Lower leg skin (tissue), 3 donors: Measurements from ENCODE around the gene OR6C3.

Experiments
- CTCF ChIP-seq, 3 donors: fragments of 450-650 bp; IDR thresholded peaks; one replicate each; pipeline ENCODE4 v1.5.1; 2016; ENCODE audit warnings: antibody characterized with exemption in 3 of 3, mild to moderate bottlenecking in 3 of 3, moderate library complexity in 2 of 3
- POLR2A ChIP-seq, 2 donors: fragments of 450-650 bp; IDR thresholded peaks; one replicate each; pipeline ENCODE4 v1.6.1; 2016 to 2017; ENCODE audit warnings: antibody characterized with exemption in 2 of 2, mild to moderate bottlenecking in 1 of 2, moderate library complexity in 1 of 2

DNA sequence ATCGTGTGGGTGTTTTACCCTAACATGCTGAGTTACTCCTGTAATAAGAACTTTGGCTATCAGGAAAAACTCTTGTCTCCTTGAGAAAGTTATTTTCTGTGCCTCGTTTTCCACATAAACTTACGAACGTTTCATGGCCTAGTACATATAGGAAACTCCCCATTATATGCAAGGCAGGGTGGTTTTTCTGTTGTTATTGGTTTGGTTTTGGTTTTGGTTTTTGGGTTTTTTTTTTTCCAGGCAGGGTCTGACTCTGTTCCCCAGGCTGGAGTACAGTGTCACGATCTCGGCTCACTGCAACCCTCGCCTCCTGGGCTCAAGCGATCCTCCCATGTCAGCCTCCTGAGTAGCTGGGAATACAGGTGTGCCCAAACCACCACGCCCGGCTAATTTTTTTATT, 5.5 kb downstream of the OR6C3 start:
- TF ChIP-seq POLR2A (IDR thresholded peaks at IDR 0.05), result no peak
- TF ChIP-seq CTCF (IDR thresholded peaks at IDR 0.05), result no peak
